ENCODE results near the gene INSR.

DNA sequence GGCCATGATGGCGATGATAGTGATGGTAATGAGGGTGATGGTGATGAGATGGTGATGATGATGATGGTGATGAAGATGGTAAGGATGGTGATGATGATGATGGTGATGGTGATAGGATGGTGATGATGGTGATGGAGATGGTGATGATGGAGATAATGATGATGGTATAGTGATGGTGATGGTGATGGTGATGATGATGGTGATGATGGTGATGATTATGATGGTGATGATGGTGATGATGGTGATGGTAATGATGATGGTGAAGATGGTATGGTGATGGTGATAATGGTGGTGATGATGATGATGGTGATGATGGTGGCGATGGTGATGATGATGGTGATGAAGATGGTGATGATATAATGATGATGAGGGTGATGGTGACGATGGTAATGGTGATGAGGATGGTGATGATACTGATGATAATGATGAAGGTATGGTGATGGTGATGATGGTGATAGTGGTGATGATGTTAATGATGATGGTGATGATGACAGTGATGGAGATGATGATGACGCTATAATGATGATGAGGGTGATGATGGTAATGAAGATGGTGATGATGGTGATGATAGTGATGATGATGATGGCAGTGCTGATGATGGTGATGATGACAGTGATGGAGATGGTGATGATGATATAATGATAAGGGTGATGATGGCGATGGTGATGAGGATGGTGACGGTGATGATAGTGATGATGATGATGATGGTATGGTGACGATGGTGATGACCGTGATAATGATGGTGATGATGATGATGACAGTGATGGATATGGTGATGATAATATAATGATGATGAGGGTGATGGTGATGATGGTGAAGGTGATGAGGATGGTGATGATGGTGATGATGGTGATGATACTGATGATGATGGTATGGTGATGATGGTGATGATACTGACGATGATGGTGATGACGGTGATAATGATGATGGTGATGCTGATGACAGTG, 187.2 kb downstream of the INSR start:
- TF ChIP-seq, protein P1, sequence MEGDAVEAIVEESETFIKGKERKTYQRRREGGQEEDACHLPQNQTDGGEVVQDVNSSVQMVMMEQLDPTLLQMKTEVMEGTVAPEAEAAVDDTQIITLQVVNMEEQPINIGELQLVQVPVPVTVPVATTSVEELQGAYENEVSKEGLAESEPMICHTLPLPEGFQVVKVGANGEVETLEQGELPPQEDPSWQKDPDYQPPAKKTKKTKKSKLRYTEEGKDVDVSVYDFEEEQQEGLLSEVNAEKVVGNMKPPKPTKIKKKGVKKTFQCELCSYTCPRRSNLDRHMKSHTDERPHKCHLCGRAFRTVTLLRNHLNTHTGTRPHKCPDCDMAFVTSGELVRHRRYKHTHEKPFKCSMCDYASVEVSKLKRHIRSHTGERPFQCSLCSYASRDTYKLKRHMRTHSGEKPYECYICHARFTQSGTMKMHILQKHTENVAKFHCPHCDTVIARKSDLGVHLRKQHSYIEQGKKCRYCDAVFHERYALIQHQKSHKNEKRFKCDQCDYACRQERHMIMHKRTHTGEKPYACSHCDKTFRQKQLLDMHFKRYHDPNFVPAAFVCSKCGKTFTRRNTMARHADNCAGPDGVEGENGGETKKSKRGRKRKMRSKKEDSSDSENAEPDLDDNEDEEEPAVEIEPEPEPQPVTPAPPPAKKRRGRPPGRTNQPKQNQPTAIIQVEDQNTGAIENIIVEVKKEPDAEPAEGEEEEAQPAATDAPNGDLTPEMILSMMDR (IDR thresholded peaks at IDR 0.05) = no peak
- TF ChIP-seq POLR2AphosphoS5 (IDR thresholded peaks at IDR 0.05) (no peak), EP300 (IDR thresholded peaks at IDR 0.05) (no peak), POLR2A (IDR thresholded peaks at IDR 0.05) (no peak)
